GM18867 (cell line): ENCODE data around the gene PSEN1.
"Not testable (repeated sequence)": the region's sequence is repeated elsewhere in the genome, so short reads cannot be mapped to it uniquely, and the experiment has no call there.

Experiments used
- ATAC-seq: cut with Tn5 transposase; IDR thresholded peaks from one replicate; pipeline ENCODE4 v1.9.1; 2021; ENCODE audit warnings: mild to moderate bottlenecking, moderate library complexity; ENCODE audit not compliant: unreplicated experiment

The PSEN1 gene

DNA sequence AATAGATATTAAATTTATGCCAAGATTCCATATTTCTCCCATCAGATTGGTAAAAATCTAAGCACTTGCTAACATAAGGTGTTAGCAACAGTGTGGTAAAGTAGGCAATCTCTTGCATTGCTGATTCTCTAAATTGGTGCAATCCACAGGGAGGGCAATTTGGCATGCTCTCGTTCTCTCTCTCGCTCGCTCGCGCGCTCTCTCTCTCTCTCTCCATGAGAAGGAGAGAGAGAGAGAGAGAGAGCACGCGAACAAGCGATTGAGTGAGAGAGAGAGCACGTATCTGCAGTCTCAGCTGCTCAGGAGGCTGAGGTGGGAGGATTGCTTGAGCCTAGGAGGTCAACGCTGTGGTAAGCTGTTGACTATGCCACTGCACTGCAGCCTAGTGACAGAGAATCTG lies 25.9 kb downstream of the PSEN1 start:
- ATAC-seq: no peak

DNA sequence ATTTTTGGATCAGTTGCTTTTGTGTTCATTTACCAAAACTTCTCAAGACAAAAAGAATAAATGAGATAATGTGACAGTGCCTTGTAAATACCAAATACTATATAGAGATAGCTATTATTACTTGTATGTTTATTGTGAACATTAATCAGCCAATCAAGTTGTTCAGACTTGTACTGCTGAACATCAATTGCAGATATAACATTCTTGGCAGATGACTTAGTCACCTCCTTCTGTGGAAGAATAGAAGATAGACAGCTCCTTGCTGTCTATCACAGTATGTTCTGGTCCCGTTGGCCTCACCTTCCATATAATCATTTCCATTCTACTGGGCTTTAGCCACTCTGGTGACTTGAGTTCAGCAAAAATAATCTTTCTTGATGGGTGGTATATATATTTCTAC lies 30.1 kb downstream of the PSEN1 start:
- no peak for ATAC-seq

GRCh38 chr14:73167727-73168126 lies 31.4 kb downstream of the PSEN1 start:
- ATAC-seq: no peak

- no peak for ATAC-seq
These were observed 32.0 kb downstream of the PSEN1 start for GRCh38 chr14:73168274-73168673.

- no peak for ATAC-seq
These were observed 32.4 kb downstream of the PSEN1 start for GRCh38 chr14:73168691-73169090.

DNA sequence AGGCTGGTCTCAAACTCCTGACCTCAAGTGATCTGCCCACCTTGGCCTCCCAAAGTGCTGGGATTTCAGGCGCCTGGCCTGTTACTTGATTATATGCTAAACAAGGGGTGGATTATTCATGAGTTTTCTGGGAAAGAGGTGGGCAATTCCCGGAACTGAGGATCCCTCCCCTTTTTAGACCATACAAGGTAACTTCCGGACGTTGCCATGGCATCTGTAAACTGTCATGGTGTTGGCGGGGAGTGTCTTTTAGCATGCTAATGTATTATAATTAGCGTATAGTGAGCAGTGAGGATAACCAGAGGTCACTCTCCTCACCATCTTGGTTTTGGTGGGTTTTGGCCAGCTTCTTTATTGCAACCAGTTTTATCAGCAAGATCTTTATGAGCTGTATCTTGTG lies 33.5 kb downstream of the PSEN1 start:
- not testable (repeated sequence) for ATAC-seq

- no peak for ATAC-seq
These were observed 34.4 kb downstream of the PSEN1 start for GRCh38 chr14:73170686-73171085.

DNA sequence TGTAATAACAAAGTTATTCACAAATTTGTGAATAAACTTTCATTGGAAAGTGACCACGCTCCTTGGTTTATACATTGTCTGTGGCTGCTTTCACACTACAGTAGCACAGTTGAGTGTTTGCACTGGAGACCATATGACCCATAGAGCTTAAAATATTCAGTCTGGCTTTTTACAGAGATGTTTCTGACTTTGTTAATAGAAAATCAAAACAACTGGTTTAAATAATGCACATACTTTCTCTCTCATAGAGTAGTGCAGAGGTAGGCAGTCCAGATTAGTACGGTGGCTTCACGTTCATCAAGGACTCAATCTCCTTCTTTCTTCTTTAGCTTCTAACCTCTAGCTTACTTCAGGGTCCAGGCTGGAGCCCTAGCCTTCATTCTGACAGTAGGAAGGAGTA lies 36.2 kb downstream of the PSEN1 start:
- no peak for ATAC-seq

DNA sequence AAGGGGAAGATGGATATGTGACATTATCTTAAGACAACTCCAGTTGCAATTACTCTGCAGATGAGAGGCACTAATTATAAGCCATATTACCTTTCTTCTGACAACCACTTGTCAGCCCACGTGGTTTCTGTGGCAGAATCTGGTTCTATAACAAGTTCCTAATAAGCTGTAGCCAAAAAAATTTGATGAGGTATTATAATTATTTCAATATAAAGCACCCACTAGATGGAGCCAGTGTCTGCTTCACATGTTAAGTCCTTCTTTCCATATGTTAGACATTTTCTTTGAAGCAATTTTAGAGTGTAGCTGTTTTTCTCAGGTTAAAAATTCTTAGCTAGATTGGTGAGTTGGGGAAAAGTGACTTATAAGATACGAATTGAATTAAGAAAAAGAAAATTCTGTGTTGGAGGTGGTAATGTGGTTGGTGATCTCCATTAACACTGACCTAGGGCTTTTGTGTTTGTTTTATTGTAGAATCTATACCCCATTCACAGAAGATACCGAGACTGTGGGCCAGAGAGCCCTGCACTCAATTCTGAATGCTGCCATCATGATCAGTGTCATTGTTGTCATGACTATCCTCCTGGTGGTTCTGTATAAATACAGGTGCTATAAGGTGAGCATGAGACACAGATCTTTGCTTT lies 36.9 kb downstream of the PSEN1 start:
- ATAC-seq: no peak

DNA sequence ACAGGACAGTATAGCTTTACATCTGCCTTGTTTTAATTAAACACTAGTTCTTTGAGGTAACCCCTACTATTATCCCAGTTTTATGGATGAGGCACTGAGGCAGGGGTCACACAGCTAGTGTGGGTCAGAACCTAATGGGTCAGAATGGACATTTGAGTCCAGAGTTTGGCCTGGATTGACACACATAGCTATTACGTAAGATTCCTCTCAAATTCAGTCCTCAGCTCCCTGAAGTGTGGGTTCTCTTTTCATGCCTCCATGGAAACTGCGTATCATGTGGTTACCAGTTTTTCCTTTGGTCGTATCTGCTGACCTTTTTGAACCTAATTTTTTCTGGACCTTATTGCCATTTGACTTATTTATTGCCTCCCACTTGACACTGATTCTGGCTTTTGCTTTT lies 40.4 kb downstream of the PSEN1 start:
- ATAC-seq: no peak

- ATAC-seq: no peak
These were observed 44.1 kb downstream of the PSEN1 start for GRCh38 chr14:73180385-73180805.

- not testable (repeated sequence) for ATAC-seq
These were observed 44.7 kb downstream of the PSEN1 start for GRCh38 chr14:73180969-73181368.

DNA sequence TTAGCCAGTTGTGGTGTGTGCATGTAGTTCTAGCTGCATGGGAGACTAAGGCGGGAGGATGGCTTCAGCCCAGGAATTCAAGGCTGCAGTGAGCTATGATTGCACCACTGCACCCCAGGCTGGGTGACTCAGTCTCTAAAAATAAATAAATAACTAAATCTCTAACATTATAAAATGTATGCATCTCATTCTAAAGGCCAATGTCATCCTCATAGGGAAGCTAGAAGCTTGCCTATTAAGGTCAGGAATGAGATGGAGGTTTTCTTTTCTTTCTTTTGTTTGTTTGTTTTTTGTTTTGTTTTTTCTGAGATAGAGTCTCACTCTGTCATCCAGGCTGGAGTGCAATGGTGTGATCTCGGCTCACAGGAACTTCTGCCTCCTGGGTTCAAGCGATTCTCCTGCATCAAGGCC lies 52.2 kb downstream of the PSEN1 start:
- no peak for ATAC-seq

- no peak for ATAC-seq
These were observed 53.3 kb downstream of the PSEN1 start for GRCh38 chr14:73189651-73190050.

GRCh38 chr14:73191441-73191840 lies 55.1 kb downstream of the PSEN1 start:
- no peak for ATAC-seq

- not testable (repeated sequence) for ATAC-seq
These were observed 58.0 kb downstream of the PSEN1 start for GRCh38 chr14:73194306-73194705.

- ATAC-seq: no peak
These were observed 61.9 kb downstream of the PSEN1 start for GRCh38 chr14:73198253-73198652.

DNA sequence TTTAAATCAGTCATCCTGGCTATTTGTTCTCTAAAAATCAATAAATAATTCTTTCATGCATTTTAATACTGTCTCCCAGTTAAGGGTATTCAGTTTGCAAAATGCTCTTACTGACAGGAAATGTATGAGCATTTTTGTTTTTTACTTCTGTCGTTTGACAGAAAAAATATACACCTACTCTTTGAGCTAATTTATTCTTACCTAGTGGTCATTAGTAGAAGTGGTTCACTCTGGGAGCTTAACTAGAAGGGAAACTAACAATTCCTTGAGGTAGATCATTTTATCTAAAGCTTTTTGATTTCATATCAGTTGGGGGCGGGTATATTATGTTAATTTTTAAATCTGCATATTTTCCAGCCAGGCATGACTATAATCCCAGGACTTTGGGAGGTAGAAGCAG lies 67.2 kb downstream of the PSEN1 start:
- ATAC-seq: no peak

DNA sequence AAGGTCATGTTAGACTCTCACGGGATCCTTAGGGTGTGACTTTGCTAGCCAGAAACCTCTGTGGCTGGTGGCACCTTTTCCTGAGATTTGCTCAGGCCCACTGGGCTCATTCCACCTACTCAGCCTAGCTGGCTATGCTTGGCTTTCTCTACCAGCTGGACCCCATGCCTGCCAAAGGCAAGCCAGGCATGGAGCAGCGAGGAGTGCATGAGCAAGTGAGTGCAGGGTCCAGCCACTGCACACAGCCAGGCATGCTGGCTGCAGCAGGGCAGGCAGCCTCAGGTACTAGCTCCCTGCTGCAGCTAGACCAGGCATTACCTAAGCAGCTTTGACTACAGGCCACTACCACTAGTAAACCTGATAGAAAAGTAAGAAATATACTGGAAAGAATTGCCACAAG lies 71.3 kb downstream of the PSEN1 start:
- no peak for ATAC-seq

DNA sequence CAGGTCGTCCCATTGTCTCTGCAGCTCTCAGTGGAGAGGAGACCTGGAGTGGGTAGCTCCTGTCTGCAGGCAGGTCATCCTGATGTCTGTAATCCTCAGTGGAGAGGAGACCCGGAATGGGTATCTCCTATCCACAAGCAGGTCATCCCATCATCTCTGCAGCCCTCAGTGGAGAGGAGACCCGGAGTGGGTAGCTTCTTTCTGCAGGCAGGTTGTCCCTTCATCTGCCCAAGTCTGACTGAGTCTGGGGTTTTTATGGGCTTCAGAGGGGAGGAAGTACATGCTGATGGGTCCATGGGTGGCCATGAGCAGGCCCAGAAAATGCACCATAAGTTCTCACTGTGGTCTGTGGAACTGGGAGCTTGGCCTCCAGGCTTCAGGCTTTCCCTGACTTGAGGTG lies 72.1 kb downstream of the PSEN1 start:
- ATAC-seq: no peak

DNA sequence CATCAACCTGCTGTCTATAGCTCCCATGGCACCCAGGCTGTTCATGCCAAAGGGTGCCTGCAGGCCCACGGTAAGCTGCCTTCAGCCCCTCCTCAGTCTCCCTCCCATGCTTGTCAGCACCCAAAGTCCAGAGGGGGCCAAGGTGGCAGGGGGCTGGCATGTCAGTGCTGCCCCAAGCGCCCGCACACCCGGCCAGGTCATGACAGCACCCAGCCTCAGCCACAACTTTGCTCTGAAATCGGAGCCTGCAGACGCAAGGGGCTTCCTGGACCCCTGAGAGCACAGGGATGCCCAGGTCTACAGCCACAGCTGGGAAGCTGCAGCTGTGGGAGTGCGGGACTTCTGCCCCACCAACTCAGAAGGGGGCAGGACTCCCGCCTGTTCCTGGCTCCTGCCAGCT lies 72.5 kb downstream of the PSEN1 start:
- no peak for ATAC-seq

DNA sequence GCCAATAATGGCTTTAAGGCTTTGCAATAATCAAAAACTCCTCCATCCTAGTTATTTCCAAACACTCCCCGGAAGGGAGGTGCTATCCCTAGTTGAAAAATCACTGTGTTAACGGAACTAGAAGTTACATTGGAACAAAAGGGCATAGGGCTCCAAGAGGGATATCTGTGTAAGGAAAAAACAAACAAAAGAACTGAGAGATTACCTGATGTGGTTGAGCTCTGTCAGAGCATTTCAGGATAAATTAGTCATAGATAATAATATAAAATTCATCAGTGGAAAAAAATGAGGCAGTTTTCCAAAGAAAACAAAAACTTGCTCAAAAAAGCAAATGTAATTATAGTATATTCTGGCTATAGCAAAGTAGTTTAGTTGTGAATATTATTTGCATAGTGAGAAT lies 73.6 kb downstream of the PSEN1 start:
- ATAC-seq: no peak

GRCh38 chr14:73211251-73212040 lies 75.1 kb downstream of the PSEN1 start:
- ATAC-seq: no peak
